ENCODE results near the gene BMP7. TPM values are rescaled to one million over a fixed set of nuclear protein-coding genes. Genes with fewer than 3 reads are reported as not detected.

The BMP7 gene
- total and polyA plus RNA-seq, 2 of the 8 experiments (the other 6 are each of a cell fraction or from before 2014, with no cell fraction given) = 9.2 to 14.7 TPM

GRCh38 chr20:57282670-57283361 is 16.4 kb upstream of the BMP7 start (continued):
- no peak for TF ChIP-seq EGR1 (IDR thresholded peaks at IDR 0.05; ENCODE audit: borderline replicate concordance, low read depth, low read length)
- no peak for TF ChIP-seq CBX5 (IDR thresholded peaks at IDR 0.05; ENCODE audit: low read depth, low read length)
- TF ChIP-seq, protein P1, sequence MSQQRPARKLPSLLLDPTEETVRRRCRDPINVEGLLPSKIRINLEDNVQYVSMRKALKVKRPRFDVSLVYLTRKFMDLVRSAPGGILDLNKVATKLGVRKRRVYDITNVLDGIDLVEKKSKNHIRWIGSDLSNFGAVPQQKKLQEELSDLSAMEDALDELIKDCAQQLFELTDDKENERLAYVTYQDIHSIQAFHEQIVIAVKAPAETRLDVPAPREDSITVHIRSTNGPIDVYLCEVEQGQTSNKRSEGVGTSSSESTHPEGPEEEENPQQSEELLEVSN (IDR thresholded peaks at IDR 0.05) = no peak
- no peak for TF ChIP-seq TAF1 (IDR thresholded peaks at IDR 0.05; ENCODE audit: low read depth, low read length)
- no peak for TF ChIP-seq ZNF274 (IDR thresholded peaks at IDR 0.05; ENCODE audit: borderline replicate concordance, extremely low read depth, low read length)
- no peak for TF ChIP-seq SP2 (IDR thresholded peaks at IDR 0.05; ENCODE audit: low read length)
- no peak for TF ChIP-seq SP1 (IDR thresholded peaks at IDR 0.05; ENCODE audit: low read depth, low read length)
- no peak for TF ChIP-seq RAD21 (IDR thresholded peaks at IDR 0.05 in 1 of 2, conservative IDR thresholded peaks at IDR 0.05 in 1 of 2; ENCODE audit: low read depth in 2 of 2, low read length in 2 of 2)
- TF ChIP-seq KDM5A (IDR thresholded peaks at IDR 0.05; ENCODE audit: low read length) = no peak

Data from H1 (cell line).